ENCODE results near the gene SH3BP2. TPM values are rescaled to one million over a fixed set of nuclear protein-coding genes. Genes with fewer than 3 reads are reported as not detected.
A peak's percentile ranks its signal among the peaks of the same experiment; 100 is the strongest.

SH3BP2 gene
- total RNA-seq, 2 donors from 2014 or later = 24.3 to 41.3 TPM

DNA sequence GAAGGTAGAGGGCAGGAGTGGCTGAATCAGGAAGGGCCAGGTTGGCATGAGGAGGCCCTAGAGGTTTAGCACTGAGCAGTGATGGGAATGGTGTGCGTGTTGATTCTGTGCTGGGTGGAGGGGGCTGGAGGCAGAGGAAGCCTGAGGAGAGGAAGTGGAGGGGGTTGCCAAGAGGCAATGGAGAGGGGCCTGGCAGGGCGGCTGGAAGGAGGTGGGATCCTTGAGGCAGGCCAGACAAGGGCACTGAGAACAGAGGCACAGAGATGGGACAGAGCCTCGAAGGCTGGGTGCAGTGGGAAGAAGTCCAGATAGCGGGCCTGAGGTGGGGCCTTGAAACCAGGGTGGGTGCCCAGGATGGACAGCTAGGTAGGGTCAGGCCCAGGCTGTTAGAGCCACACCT is 24.3 kb downstream of the SH3BP2 start:
- DNase-seq (ENCODE audit: low spot score) = no peak
- intact Hi-C loops (cut with DNase I) = no loop called here
- no peaks in the 10 kb centered on the region for H3K36me3 ChIP-seq
- no peaks in the 10 kb centered on the region for H3K9me3 ChIP-seq
- H3K4me1 ChIP-seq (replicated peaks) = peaks cover 5% of the 10 kb centered on the region
- no peaks in the 10 kb centered on the region for H3K27me3 ChIP-seq (replicated peaks; ENCODE audit: insufficient read depth)
- TF ChIP-seq POLR2AphosphoS5 (IDR thresholded peaks at IDR 0.05) (no peak), POLR2A (IDR thresholded peaks at IDR 0.05) (no peak)
- TF ChIP-seq, protein P1, sequence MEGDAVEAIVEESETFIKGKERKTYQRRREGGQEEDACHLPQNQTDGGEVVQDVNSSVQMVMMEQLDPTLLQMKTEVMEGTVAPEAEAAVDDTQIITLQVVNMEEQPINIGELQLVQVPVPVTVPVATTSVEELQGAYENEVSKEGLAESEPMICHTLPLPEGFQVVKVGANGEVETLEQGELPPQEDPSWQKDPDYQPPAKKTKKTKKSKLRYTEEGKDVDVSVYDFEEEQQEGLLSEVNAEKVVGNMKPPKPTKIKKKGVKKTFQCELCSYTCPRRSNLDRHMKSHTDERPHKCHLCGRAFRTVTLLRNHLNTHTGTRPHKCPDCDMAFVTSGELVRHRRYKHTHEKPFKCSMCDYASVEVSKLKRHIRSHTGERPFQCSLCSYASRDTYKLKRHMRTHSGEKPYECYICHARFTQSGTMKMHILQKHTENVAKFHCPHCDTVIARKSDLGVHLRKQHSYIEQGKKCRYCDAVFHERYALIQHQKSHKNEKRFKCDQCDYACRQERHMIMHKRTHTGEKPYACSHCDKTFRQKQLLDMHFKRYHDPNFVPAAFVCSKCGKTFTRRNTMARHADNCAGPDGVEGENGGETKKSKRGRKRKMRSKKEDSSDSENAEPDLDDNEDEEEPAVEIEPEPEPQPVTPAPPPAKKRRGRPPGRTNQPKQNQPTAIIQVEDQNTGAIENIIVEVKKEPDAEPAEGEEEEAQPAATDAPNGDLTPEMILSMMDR (IDR thresholded peaks at IDR 0.05) = no peak
- H3K4me3 ChIP-seq = peak overlapping the region in 1 of 2 donors; percentile 65
- WGBS = 76% methylated on average over 4 of the region's 4 CpGs
- peak overlapping the region in 1 of 2 donors; percentile 5 for H3K27ac ChIP-seq

DNA sequence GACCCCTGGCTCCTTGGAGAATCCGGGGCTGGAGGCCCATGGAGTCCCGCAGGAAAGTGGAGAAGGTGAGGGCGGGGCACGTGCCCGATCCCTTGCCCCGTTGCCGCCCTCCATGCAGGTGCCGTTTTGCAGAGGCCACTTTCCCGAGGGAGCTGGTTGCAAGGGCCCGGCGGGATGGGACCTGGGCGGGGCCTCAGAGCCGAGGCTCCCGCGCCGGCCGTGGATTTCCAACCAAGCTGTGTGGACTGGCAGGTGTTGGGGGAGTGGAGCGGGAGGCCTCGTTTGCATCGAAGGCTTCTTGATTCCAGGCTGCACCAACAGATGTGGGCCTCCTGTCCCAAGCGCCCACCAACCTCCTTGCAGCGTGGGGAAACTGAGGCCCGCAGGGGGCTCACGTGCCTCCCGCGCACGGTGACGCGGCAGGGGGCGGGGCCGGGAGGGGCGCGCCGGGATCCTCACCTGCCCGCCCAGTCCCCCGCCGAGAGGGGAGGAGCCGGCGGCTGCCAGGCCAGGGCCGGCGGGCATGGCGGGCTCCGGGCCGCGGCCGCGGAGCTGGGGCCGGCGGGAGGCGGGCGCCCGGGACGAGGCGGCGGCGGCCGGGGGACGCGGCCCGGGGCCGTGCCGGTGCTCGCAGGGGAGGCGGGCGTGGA is 24.9 kb downstream of the SH3BP2 start:
- no peaks in the 10 kb centered on the region for H3K9me3 ChIP-seq
- H3K4me3 ChIP-seq = peak overlapping the region; percentile 56 to 65
- intact Hi-C loops (cut with DNase I) = no loop called here
- 13% methylated on average over 30 of the region's 65 CpGs for WGBS
- TF ChIP-seq, protein P1 (IDR thresholded peaks at IDR 0.05) = no peak
- TF ChIP-seq POLR2AphosphoS5 (IDR thresholded peaks at IDR 0.05) (no peak), POLR2A (IDR thresholded peaks at IDR 0.05) (no peak)
- no peak for DNase-seq (ENCODE audit: low spot score)
- peak overlapping the region; percentile 5 to 51 for H3K27ac ChIP-seq
- no peaks in the 10 kb centered on the region for H3K36me3 ChIP-seq
- H3K27me3 ChIP-seq (replicated peaks; ENCODE audit: insufficient read depth) = no peaks in the 10 kb centered on the region
- peaks cover 5% of the 10 kb centered on the region for H3K4me1 ChIP-seq (replicated peaks)

DNA sequence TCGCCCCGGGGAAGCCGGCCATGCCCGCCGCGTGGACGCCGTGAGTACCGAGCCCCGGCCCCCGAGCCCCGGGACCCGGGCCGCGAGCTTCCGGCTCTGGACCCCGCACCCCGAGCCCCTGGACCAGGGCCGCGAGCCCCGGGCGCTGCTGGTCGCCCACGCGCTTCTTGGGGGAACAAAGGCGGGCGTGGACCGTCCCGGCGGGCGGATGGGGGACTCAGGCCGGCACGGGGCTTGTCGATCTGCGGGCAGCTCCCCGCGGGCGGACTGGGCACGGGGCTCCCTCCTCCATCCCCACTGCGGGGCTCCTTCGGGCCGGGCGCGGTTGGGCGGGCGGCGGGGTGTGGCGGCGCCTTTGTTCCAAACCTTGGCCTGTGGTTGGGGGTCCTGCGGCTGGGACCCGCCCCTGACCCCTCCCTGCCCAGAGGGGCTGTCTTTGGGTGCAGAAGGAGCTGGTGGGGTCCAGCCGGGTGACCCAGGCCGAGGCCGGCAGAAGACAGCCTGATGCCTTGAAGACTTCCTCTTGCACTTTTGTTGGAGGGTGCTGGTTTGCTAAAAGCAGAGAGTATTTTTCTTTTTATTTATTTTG is 25.6 kb downstream of the SH3BP2 start:
- Histone ChIP-seq H3K9me3 (no peaks in the 10 kb centered on the region), H3K4me1 (replicated peaks) (peaks cover 5% of the 10 kb centered on the region), H3K4me3 (peak overlapping the region; percentile 56 to 65), H3K27ac (peak overlapping the region; percentile 44 to 56), H3K27me3 (replicated peaks; ENCODE audit: insufficient read depth) (no peaks in the 10 kb centered on the region), H3K36me3 (no peaks in the 10 kb centered on the region)
- TF ChIP-seq POLR2AphosphoS5 (IDR thresholded peaks at IDR 0.05) (no peak), POLR2A (IDR thresholded peaks at IDR 0.05) (no peak)
- TF ChIP-seq, protein P1 (IDR thresholded peaks at IDR 0.05) = no peak
- intact Hi-C loops (cut with DNase I) = no loop called here
- WGBS = 2% methylated on average over 36 of the region's 54 CpGs
- no peak for DNase-seq (ENCODE audit: low spot score)

DNA sequence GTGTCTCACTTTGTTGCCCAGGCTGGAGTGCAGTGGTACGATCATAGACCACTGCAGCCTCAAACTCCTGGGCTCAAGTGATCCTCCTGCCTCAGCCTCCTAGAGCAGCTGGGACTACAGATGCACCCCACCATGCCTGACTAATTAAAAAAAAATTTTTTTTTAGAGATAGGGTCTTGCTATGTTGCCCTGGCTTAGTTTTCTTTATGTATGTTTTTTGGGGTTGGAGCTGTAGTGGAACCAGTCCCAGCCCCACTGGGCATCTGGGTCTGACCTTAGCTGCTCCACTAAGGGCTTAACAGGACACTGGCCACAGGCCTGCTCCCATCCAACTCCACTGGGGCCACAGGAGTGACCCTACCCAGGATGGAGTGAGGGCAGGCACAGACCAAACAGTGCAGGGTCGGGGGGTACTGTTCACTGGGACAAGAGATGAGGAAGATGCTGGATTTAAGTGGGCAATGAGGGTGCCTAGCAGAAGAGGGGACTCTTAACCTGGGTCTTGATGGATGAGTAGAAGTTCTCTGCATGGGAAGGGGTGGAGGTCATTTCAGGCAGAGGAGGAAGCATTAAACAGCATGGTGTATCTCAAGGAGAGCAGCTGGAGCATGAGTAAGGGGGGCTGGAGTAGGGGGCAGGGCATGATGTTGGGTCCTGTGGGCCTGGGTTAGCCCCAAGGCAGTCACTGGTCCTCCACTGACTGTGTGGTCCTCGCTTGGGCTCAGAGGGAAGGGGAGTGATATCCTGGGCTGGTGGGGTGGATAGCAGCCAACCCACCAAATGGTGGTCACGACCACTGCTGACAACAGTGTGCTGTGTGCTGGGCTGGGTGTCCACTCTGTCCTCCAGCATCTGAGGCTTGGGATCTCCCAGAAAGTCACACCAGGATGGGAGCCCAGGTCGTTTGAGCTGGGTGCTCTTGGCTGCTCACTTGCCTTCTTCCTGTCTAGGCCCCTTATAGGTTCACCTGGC is 26.6 kb downstream of the SH3BP2 start:
- Histone ChIP-seq H3K27ac (no peak overlapping the region), H3K27me3 (replicated peaks; ENCODE audit: insufficient read depth) (no peaks in the 10 kb centered on the region), H3K4me3 (no peak overlapping the region), H3K9me3 (no peaks in the 10 kb centered on the region), H3K4me1 (replicated peaks) (peaks cover 5% of the 10 kb centered on the region), H3K36me3 (no peaks in the 10 kb centered on the region)
- intact Hi-C loops (cut with DNase I) = no loop called here
- 79% methylated on average over 5 of the region's 5 CpGs for WGBS
- TF ChIP-seq POLR2AphosphoS5 (IDR thresholded peaks at IDR 0.05) (no peak), POLR2A (IDR thresholded peaks at IDR 0.05) (no peak)
- TF ChIP-seq, protein P1 (IDR thresholded peaks at IDR 0.05) = no peak
- no peak for DNase-seq (ENCODE audit: low spot score)

Measured in prostate gland (tissue), 2 donors.